ENCODE data around the gene LRRC74A. TPM values are rescaled to one million over a fixed set of nuclear protein-coding genes. Genes with fewer than 3 reads are reported as not detected.

LRRC74A gene
- total RNA-seq, 1 experiment from 2014 or later: not detected

- in situ Hi-C loops (cut with HindIII; ENCODE audit: low pct_unique_long_range_greater_than_20kb, low sequenced_read_pairs): no loop called here
- no peak for DNase-seq (ENCODE audit: low read depth, low spot score)
Observed at GRCh38 chr14:76832503-76832988, 6.3 kb downstream of the LRRC74A start.

- no peak for DNase-seq (ENCODE audit: low read depth, low spot score)
- in situ Hi-C loops (cut with HindIII; ENCODE audit: low pct_unique_long_range_greater_than_20kb, low sequenced_read_pairs): no loop called here
Observed at GRCh38 chr14:76833011-76833410, 6.8 kb downstream of the LRRC74A start.

DNA sequence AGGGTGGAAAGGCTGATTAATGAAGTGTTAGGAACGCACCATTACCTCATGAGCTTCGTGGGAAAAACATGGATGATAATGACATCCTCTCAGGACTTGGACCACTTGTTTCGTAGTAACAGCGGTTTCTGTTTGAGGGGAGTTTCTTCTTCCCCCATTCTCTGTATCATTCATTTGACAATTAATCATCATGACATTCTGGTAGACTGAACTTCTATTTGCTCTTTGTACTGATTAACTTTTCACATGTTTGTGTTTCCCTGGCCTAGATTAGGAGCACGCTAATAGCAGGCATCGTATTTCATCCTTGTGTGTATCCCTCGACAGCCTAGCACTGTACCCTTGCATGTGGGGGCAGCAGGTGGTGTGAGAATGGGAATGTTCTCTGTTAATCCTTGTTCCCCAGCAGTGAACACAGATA is 8.0 kb downstream of the LRRC74A start:
- in situ Hi-C loops (cut with HindIII; ENCODE audit: low pct_unique_long_range_greater_than_20kb, low sequenced_read_pairs): no loop called here
- no peak for DNase-seq (ENCODE audit: low read depth, low spot score)

GRCh38 chr14:76836029-76836630 is 9.9 kb downstream of the LRRC74A start:
- DNase-seq (ENCODE audit: low read depth, low spot score): no peak
- in situ Hi-C loops (cut with HindIII; ENCODE audit: low pct_unique_long_range_greater_than_20kb, low sequenced_read_pairs): no loop called here

- DNase-seq (ENCODE audit: low read depth, low spot score): no peak
- in situ Hi-C loops (cut with HindIII; ENCODE audit: low pct_unique_long_range_greater_than_20kb, low sequenced_read_pairs): no loop called here
Observed at GRCh38 chr14:76837524-76837923, 11.3 kb downstream of the LRRC74A start.

DNA sequence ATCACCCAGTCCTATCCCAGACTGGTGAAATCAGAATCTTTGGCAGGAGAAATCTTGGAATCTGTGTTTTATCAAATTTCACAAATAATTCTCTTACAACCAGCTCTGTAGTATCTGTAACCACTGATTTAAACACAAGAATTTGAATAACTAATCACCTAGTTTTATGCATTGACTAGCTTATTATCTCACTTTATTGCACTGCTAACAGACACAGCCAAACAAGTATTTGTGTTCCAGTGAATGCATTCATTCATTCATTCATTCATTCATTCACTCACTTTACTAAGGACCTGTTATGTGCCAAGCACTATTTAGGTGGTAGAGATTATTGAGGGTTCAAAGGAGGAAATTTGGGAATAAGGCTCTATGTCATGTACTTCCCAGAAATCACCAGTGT is 16.2 kb downstream of the LRRC74A start:
- in situ Hi-C loops (cut with HindIII; ENCODE audit: low pct_unique_long_range_greater_than_20kb, low sequenced_read_pairs): no loop called here
- DNase-seq (ENCODE audit: low read depth, low spot score): no peak

DNA sequence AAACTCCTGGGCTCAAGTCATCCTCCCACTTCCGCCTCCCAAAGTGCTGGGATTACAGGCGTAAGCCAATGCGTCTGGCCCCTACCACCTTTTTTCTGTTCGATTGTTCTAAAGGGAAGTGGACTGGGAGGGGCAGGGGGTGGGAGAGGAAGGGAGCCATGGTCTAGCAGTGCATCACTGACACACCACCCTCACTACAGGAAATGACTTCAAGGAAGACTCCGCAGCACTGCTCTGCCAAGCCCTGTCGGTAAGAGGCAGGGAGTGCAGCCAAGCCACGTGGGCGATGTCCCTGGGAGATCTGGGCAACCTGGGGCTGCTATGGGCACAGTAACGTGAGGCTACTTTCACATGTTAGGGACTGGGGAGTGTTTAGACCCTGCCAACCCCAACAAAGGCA is 18.0 kb downstream of the LRRC74A start:
- in situ Hi-C loops (cut with HindIII; ENCODE audit: low pct_unique_long_range_greater_than_20kb, low sequenced_read_pairs): no loop called here
- DNase-seq (ENCODE audit: low read depth, low spot score): peak; percentile 62

DNA sequence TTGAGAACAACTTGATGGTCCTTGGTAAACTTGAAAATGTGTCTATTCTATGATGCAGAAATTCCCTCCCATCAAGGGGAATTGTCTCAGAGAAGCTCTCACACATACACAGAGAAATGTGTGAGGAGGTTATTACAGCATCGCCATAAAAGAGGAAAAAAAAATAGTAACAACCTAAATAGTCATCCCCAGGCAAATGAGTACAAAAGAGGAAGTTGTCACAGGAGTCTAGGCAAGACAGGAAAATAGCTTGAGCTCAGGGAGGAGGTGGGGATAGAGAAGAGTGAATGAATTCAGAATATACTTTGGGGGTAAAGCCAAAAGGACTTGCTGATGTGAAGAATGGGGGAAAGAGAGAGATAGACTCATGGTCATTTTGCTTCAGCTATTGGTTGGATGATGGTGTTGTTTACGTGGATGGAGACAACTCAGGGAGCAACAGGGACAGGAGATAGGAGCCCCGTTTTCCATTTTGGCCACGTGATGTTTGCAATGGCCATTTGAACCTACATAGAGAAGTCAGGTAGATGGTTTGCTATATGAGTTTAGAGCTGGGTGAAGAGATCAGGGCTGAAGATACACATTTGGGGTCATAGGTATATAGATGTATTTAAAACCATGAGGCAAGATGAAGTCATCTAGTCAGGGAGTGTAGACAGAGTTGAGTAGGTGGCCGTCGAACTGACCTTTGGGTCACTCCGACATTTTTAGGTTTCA is 20.3 kb downstream of the LRRC74A start:
- DNase-seq (ENCODE audit: low read depth, low spot score): no peak
- in situ Hi-C loops (cut with HindIII; ENCODE audit: low pct_unique_long_range_greater_than_20kb, low sequenced_read_pairs): no loop called here

- peak; percentile 31 for DNase-seq (ENCODE audit: low read depth, low spot score)
- in situ Hi-C loops (cut with HindIII; ENCODE audit: low pct_unique_long_range_greater_than_20kb, low sequenced_read_pairs): no loop called here
Observed at GRCh38 chr14:76848879-76849278, 22.7 kb downstream of the LRRC74A start.

GRCh38 chr14:76855066-76855465 is 28.9 kb downstream of the LRRC74A start:
- in situ Hi-C loops (cut with HindIII; ENCODE audit: low pct_unique_long_range_greater_than_20kb, low sequenced_read_pairs): no loop called here

GRCh38 chr14:76856769-76857168 is 30.6 kb downstream of the LRRC74A start:
- DNase-seq (ENCODE audit: low read depth, low spot score): no peak
- in situ Hi-C loops (cut with HindIII; ENCODE audit: low pct_unique_long_range_greater_than_20kb, low sequenced_read_pairs): no loop called here

More at GRCh38 chr14:76855066-76855465, 28.9 kb downstream of the LRRC74A start:
- DNase-seq (ENCODE audit: low read depth, low spot score): no peak

- no peak for DNase-seq (ENCODE audit: low read depth, low spot score)
- in situ Hi-C loops (cut with HindIII; ENCODE audit: low pct_unique_long_range_greater_than_20kb, low sequenced_read_pairs): no loop called here
Observed at GRCh38 chr14:76861574-76862255, 35.5 kb downstream of the LRRC74A start.

GRCh38 chr14:76862546-76863282 is 36.5 kb downstream of the LRRC74A start:
- no peak for DNase-seq (ENCODE audit: low read depth, low spot score)
- in situ Hi-C loops (cut with HindIII; ENCODE audit: low pct_unique_long_range_greater_than_20kb, low sequenced_read_pairs): no loop called here

DNA sequence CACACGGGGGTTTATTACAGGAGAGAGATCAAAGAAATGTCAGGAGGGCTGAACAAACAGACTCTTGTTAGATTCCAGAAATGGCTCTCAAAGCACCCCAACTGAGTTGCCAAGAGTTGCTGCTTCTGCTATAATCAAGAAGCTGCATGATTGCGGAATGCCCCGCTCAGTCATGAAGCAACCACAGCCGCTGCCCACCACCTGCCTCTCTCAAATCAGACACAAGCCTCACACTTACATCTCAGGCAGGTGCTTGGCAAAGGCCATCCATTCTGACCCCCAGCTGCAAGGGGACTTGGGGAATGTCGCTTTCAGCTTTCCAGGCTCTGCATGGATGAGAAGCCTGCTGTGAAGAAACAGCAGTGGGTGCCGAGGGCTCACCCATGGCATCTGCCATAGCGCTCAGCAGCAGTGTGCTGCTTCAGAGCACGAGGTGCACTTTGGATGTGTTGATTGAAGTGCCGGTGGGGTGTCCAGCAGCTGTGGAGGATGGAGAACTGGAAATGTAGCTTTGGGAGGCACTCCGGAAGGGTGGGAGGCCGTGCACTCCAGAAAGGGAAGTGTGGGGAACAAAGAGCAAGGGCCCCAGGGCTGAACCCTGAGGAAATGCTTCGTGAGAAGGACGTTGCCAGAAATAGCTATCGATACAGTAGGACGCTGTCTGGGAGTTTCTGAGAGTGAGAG is 37.7 kb downstream of the LRRC74A start:
- in situ Hi-C loops (cut with HindIII; ENCODE audit: low pct_unique_long_range_greater_than_20kb, low sequenced_read_pairs): no loop called here
- no peak for DNase-seq (ENCODE audit: low read depth, low spot score)

GRCh38 chr14:76866456-76866855 is 40.2 kb downstream of the LRRC74A start:
- in situ Hi-C loops (cut with HindIII; ENCODE audit: low pct_unique_long_range_greater_than_20kb, low sequenced_read_pairs): no loop called here
- no peak for DNase-seq (ENCODE audit: low read depth, low spot score)

- in situ Hi-C loops (cut with HindIII; ENCODE audit: low pct_unique_long_range_greater_than_20kb, low sequenced_read_pairs): no loop called here
- DNase-seq (ENCODE audit: low read depth, low spot score): no peak
Observed at GRCh38 chr14:76867516-76868453, 41.6 kb downstream of the LRRC74A start.
